Kidney glomerular epithelial cell (primary cell): ENCODE data around the gene METTL15.
"Not testable (repeated sequence)": the region's sequence is repeated elsewhere in the genome, so short reads cannot be mapped to it uniquely, and the experiment has no call there.

Experiments
- DNase-seq: peaks from one replicate; lab custom pipeline; 2025; lab: John Stamatoyannopoulos, UW

The METTL15 gene

DNA sequence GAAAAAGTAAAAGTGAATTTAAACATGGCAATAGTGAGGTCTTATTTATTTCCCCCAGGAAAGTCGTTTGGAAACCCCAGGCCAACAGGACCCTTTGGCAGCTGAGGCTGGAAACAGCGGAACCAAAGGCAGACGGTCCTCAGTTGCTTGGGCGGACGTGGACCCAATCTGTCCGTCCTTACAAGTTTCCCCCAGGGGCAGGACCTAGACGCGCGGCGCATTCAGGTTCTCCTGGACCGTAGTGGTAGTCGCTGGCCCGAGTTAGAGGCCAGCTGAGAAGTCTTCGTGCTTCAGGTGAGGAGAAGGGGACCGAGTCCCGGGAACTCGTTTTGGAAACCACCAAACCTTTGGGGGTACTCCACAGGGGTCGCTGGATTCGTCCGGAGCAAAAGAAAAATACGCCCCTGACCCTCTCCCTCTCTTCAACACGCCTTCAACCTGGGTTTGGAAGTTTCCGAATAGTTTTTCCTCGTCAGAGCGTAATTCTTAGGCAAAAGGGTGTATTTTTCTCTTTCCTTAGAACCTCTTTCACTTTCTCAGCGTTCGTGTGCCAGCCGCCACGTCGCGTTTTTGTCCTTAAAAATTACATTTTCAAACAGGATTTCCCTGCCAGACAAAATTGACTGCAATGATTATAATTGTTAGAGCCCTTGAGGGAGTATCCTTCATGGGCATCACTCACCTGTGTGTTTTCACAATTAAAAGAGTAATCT, 2.1 kb downstream of the METTL15 start:
- peak; percentile 72 for DNase-seq

DNA sequence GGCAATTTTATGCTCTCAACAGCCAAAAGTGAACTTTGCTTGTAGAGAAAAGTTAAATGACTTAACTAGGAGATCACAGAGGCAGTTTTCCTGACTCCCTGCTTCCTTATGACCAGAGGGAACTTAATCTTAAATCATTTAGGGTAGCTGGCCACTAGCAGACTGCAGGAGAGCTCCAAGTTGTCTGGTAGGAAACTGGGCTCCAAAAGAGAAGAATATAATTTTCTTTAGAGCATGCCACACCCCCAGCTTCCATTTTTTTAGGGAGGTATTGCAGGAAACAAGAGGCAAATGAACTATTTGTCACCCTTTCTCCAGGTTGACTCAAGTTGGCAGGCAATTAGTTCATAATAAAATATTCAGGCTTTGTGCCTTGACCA, 2.6 kb downstream of the METTL15 start:
- no peak for DNase-seq

DNA sequence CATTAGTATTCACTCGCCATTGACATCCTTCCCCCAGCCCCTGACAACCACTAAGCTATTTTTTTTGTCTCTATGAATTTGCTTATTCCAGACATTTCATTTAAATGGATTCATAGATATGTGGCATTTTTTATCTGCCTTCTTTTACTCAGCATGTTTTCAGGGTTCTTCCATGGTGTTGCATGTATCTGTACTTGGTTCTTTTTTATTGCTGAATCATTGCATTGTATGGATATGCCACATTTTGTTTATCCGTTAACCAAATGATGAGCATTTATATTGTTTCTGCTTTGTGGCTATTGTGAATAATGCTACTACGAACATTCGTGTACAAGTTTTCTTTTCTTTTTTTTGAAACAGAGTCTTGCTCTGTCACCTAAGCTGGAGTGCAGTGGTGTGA, 5.9 kb downstream of the METTL15 start:
- DNase-seq: no peak

DNA sequence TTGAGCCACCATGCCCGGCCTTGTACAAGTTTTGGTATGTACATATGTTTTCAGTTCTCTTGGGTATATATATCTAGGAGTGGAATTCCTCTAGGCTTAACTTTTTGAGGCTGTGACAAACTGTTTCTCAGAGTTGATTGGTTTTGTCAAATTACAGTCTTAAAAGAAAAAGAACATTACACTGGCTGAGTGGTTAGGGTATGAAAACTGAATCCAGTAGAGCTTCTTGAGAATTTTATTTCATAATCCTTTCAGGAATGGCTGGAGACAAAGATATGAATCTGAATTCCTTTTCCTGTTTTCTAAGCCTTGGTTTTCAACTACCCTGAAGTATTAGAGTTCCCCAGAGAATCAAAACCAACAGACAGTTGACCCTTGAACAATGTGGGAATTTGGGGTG, 6.5 kb downstream of the METTL15 start:
- DNase-seq: no peak

DNA sequence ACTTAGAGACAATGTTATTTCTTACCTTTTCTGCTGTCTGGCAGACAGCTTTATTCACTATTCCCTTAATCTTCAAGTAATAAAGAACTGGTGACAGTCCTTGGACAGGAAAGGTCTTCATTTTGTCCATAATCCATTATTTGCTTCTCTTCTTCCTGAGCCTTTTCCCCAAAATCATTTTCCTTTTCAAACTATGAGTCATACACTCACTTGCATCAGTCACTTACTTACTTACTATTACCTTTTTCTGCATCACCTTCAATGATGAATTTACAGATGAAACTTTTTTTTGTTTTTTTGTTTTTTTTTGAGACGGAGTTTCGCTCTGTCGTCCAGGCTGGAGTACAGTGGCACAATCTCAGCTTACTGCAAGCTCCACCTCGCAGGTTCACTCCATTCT, 9.5 kb downstream of the METTL15 start:
- no peak for DNase-seq

DNA sequence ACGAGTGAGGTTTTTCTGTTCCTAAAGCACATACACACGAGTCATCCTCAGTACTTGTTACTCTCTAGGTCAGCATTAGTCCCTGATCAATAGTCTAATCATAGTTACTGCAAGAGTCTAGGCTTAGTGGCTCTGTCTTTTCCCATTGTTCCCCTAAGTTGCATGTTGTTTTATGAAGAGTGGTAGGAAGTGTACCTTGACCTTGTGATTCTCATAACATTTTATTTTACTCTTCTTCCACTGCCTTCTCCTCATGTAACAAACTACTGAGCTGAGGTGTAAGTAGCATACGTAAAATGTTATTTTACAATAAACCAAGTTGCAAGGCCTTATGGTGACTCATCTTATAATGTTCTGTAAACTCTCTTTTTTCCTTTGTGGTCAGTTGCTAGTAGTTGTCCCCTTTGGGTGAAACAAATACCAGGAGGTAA, 15.0 kb downstream of the METTL15 start:
- no peak for DNase-seq

DNA sequence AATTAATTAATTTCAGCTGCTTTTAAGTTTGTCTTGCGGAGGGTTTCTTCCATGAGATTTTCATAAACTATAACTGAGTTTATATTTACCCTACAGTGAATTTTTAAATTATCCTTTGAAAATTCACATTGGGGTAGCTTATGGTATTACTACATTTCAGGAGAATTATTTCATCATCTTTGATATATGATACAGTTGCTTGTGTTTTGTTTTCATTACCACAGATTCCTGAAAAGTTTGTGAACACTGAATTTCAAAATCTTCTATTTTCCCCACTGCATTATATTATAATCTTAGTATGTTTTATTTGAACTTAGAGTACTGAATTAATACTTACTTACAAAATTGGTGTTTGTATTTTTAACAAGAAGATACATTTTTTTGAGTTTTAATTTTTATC, 24.4 kb downstream of the METTL15 start:
- no peak for DNase-seq

DNA sequence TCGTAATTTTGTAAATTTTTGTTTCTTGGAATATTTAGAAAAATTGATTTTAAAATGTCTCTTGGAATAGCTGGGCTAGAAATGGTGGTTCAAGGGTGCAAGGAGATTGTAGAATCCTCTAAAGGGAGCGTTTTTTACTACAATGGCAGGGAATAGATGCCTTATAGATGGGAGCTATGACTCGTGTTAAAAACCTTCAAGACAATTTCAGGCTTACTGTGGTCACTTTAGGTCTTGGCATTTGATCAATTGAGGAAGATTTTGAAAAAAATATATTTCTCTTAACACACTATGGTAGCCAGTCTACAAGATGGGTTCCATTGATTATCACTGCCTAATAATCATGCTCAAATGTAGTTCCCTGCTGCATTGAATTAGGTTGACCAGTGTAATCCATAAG, 25.0 kb downstream of the METTL15 start:
- DNase-seq: no peak

DNA sequence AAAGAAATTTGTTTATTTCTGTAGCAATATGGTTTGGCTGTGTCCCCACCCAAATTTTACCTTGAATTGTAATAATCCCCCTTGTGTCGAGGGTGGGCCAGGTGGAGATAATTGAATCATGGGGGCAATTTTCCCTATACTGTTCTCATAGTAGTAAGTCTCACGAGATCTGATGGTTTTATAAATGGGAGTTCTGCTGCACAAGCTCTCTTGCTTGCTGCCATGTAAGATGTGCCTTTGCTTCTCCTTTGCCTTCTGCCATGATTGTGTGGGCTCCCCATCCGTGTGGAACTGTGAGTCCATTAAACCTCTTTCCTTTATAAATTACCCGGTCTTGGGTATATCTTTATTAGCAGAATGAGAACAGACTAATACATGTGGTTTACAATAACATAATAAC, 28.0 kb downstream of the METTL15 start:
- not testable (repeated sequence) for DNase-seq

DNA sequence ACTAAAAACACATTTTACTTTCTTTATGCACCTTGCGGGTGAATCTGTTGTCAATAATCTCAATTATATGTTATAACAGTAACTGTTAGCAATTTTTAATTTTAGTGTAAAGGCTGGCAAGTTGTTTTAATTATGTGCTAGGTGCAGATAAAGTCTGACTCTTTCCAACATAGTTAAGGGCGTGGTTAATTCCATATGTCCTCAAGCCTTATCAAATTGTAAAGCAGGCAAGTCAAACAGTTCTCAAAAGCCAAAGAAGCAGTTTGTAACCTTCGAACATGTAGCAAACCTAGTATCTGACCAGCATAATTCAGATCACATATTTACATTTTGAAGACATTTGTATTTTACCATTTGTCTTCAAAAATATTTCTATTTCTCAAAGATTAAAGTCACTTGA, 29.2 kb downstream of the METTL15 start:
- no peak for DNase-seq

DNA sequence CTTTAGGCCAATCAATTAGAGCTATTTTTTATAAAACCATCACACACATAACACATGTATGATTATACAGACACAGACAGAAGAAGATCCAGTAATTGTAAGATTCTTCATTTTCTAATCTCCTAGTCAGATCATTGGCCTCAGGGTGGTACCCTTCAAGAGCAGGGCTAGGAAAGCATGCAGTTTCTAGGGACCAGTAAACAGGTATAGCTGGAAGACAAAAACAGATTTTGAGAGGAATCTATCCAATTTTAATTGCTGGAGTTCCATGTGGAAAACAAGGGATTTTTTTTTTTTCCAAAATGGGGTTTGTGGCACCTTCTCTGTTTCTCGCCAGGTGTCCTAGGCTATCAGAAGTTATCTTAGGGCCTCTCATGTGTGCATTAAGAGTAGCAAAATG, 29.6 kb downstream of the METTL15 start:
- DNase-seq: no peak

DNA sequence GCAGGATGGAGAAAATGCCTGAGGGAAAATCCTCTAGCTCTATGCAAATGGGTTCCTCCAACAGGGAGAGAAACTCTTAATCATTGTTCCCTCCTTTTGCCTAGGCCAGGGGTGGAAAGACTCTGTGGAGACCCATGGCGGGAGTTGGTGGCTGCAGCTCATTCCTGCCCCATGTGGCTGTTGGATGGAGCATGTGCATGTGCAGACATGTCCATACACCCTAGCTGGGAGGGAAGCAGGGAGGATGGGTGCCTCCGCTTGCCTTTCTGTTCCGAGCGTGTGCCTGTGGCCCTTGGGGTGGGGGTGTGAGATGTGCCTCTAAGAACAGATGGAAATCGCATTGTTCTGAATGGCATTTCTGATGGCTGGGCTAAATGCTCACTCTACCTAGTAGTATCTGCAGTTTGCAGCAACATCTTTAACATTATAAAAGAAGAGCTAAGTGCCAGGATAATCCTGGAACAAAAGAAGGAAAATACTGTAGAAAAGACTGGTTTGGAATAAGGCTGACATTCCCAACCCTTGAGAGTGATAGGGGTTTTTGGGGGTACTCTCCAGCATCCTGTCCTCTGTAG, 31.7 kb downstream of the METTL15 start:
- DNase-seq: no peak

DNA sequence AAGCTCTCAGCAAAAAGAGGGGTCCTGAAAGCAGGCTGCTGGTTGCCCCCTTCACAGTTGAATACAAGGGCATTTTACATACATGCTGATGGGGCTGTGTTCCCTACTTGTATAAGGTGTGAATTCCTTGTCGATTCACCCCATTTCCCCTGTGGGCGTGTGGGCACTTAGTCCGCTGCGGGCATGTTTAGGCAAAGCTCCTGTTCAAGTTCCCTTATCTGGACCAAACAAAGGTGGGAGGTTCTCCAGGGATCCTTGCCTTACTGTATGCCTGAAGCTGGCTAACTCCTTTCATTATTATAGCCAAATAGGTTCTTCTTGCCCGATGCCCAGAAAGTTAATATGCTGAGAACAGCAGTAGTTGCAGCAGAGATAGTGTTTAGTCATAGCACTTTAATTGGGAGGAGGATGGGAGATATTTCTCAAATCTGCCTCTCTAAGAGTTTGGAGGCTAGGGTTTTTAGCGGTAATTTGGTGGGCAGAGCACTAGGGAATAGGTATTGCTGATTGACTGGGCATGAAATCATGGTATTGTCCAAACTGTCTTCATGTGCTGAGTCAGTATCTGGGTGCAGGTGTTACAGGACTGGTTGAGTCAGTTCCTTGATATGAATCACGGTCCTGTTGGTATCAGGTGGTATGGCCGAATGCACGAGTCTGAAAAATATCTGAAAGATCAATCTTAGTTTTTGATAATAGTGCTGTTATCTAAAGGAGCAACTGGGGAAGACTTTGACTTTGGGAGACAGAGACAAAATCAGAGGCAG, 32.7 kb downstream of the METTL15 start:
- no peak for DNase-seq

DNA sequence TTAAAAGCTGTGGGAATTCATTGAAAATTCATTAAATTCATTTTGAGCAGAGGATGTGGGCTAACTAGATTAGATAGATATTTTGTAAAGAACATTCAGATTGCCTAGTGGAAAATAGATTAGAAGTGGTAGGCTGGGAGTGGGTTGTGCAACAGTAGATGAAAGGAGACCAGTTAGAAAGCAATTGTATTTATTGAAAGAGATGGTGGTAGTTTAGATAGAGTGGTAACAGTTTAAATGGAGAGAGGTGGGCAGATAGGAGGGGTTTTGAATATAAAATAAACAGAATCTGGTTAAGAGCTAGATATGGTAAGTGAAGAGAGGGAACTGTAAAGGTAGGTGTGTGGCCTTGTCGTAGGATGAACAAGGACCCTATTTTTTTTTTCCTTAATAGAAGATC, 34.5 kb downstream of the METTL15 start:
- DNase-seq: no peak

DNA sequence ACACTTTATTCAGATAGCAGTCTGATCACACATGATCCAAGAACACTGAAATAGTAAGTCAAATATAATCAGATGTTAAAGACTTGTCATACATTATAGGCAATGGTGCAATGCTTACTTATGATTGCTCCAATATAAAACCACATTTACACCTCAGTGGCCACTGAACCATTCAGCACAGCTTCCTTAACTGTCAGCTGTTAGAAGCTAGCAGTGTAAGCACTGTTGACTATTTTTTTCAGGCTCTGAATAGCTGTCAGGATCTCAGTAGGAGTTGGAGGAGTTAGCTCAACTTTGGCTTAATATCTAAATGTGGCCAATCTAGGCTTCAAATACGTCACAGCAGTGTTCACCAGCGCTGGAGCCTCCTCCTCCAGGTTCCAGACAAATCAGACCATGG, 36.6 kb downstream of the METTL15 start:
- DNase-seq: peak; percentile 11

DNA sequence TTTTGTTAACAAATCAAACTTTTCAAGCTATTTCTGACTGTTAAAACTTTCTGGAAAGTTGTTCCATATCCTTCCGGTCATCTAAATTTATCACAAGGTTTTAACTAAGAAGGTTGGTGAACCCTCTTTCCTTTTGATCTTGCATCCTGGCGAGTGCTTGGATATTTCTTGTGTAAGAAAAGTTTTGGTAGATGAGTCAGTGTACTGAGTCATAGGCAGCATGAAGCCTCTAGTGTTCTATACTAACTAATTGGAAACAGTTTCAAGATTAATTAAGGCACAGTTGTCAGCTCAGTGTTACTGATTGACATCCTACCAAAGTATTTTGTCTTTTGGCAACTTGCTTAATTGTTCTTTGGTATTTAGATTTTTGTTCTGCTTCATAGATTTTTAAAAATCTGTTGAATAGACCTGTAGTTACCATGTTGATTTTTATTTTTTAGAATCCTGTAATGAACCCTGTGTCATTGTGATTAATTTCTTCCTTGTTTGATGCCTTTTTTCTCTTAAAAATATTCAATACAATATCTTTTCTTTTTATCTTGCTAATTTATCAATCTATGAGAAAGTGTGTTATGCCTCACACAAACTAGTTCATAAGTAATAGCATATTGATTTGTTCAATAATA, 38.0 kb downstream of the METTL15 start:
- peak; percentile 83 for DNase-seq

DNA sequence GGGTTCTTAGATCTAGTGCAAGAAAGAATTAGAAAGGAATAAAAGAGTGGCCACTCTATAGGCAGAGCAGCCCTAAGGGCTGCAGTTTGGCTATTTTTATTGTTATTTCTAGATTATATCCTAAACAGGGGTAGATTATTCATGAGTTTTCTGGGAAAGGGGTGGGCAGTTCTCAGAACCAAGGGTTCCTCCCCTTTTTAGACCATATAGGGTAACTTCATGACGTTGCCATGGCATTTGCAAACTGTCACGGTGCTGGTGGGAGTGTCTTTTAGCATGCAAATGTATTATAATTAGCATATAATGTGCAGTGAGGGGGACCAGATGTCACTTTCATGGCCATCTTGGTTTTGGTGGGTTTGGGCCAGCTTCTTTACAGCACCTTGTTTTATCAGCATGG, 44.6 kb downstream of the METTL15 start:
- no peak for DNase-seq

DNA sequence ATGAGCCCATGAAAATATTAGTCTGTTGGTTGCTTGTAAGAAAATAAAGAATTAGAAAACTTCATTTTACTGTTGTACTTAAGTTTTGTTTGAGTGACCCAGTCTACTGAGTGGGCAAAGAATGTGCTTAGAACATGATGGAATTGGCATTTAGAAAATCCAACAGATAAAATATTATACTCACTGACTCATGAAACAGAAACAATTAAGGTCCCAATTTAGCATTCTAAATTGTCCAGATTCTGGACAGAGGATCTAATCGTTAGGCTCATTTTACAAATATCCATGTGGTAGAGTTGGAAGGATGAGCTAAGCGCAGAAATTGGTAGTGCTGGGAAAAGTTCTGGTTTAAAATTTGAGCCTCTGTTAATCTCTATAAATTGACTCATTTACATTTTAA, 45.4 kb downstream of the METTL15 start:
- no peak for DNase-seq

DNA sequence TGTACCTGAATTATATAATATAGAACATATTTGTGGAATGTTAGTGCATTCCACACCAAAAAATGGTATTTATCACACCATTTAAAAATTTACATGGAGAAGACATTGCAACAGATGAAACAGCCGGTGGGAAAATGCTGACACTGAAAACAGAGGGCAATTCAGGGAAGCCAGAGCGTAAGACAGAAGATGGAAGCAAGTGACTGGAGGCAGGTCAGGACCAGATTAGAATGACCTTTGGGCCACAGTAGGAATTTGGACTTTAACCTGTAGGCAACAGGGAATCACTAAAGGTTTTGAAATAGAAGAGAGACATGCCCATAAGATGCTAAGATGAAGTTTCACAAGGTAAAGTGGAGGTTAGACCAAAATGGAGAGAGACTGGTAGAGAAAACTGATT, 60.5 kb downstream of the METTL15 start:
- DNase-seq: no peak

DNA sequence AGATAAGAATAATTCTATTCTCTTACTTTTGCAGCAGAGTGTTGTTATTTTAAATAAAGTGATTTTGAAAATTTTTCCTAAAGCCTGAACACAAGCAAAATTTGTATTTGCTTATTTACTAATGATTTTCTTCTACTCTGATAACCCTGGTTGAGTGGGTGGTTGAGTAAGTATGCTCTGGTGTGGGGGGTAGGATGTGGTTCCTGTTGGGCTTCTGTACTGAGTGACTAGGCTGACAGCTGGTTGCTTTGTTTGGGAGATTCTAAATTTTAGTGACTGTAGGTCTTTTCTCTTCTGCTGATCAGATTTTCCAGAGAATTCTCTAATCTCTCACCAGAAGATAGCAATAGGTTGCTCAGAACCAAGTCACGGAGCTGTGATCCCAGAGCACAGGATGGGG, 61.6 kb downstream of the METTL15 start:
- peak; percentile 17 for DNase-seq

DNA sequence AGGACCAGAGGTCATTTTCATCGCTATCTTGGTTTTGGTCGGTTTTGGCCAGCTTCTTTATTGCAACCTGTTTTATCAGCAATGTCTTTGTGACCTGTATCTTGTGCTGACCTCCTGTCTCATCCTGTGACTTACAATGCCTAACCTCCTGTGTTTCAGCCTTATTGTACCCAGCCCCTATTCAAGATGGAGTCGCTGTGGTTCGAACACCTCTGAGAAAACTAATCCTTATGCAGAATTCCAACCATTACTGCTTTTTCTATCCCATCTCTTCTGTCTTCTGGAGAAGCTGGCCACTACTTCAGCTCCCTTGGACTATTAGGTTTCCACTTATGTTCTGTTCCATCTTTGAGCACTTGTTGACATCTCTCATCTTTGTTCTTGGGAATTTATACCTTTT, 62.6 kb downstream of the METTL15 start:
- DNase-seq: no peak

DNA sequence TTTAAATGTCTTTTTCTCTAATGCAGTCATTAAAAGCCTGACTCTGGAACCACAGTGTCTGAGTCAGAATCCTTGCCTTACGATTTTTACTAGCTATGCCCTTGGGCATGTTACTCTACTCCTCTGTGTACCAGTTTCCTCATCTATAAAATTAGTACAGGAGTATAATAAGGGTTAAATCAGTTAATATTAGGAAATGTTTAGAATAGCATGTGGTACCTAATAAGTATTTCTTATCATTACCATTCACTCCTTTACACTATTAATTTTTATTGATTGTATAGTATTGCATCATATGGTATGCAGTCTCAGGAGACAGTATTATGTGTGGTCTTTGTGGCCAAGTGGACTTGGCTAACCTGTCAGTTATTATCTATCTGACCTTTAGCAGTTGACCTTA, 68.2 kb downstream of the METTL15 start:
- no peak for DNase-seq

DNA sequence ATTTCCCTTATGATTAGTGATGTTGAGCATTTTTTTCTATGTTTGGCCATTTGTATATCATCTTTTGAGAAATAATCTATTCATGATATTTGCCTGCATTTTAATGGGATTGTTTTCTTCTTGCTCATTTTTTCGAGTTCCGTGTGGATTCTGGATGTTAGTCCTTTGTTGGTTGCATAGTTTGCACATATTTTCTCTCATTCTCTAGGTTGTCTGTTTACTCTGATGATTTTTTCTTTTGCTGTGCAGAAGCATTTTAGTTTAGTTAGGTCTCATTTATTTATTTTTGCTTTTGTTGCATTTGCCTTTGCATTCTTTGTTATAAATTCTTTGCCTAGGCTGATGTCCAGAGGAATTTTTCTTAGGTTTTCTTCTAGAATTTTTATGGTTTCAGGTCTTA, 87.3 kb downstream of the METTL15 start:
- DNase-seq: no peak
